ENCODE measurements around the gene BAZ1B.
"Not testable (repeated sequence)": the region's sequence is repeated elsewhere in the genome, so short reads cannot be mapped to it uniquely, and the experiment has no call there.

BAZ1B gene

GRCh38 chr7:73541722-73542121, 19.6 kb upstream of the BAZ1B start:
- no peak for DNase-seq

DNA sequence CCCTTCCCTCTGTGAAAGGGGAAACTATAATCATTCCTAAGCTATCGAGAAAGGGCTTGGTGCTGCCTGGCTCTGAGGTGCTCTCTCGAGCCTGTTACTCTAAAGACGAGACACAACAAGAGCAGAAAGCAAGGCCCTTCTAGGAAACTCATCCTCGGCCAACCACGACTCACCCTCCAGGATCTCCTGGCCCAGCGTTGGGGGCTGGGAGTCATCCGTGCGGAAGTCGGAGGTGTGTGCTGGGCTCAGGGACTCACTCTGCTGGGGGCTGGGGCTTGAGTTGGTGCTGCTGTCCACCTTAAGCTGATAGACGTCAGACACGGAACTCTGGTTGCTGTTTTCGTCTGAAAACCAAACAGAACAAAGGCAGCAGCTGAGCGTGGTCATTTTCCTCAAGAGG, 17.6 kb upstream of the BAZ1B start:
- no peak for DNase-seq

- not testable (repeated sequence) for DNase-seq
Observed at GRCh38 chr7:73538510-73538909, 16.4 kb upstream of the BAZ1B start.

GRCh38 chr7:73537051-73537450, 15.0 kb upstream of the BAZ1B start:
- DNase-seq, result no peak

- DNase-seq, result no peak
Observed at GRCh38 chr7:73536479-73536878, 14.4 kb upstream of the BAZ1B start.

- not testable (repeated sequence) for DNase-seq
Observed at GRCh38 chr7:73535918-73536317, 13.8 kb upstream of the BAZ1B start.

- no peak for DNase-seq
Observed at GRCh38 chr7:73533742-73534141, 11.6 kb upstream of the BAZ1B start.

GRCh38 chr7:73532224-73532623, 10.1 kb upstream of the BAZ1B start:
- DNase-seq, result no peak

DNA sequence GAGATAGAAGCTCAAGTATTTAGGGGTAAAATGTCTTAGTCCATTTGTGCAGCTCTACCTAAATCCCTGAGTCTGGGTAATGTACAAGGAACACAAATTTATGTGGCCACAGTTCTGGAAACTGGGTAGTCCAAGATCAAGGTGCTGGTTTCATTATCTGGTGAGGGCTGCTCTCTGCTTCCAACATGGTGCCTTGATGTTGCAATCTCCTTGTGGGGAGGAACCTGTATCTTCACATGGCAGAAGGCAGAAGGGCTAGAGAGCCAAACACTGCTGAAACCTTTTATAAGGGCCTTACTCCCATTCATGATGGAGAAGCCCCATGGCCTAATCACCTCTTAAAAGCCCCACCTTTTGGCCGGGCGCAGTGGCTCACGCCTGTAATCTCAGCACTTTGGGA, 8.7 kb upstream of the BAZ1B start:
- no peak for DNase-seq

- DNase-seq, result no peak
Observed at GRCh38 chr7:73526896-73527821, 5.1 kb upstream of the BAZ1B start.

DNA sequence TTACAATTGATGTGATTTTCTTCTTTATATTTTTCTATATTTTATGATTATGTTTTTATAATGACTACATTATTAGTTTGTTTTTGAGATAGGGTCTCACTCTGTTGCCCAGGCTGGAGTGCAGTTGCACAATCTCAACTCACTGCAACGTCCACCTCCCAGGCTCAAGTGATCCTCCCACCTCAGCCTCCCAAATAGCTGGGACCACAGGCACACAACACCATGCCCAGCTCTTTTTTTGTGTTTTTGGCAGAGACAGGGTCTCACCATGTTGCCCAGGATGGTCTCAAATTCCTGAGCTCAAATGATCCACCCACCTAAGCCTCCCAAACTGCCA, 4.0 kb upstream of the BAZ1B start:
- DNase-seq, result not testable (repeated sequence)

DNA sequence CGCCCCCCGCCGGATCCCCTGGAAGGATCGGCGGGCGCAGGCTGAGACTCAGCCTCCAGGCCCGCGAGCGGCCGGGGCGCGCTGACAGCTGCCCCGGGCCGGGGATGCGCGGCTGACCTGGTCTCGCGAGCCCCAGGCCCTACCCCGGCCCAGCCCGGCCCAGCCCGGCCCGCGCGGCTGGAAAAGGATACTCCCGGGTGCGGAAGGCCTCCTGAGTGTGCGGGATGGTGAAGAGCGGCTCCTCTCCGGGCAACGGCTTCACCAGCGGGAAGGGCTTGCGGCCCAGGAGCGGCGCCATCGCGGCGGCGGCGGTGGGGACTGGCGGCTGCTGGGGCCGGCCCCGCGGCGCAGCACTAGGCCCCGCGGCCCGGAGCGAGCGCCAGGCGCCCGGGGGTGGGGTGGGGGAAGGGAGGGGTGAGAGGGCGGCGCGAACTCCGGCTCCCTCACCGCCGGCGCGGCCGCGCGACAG, 423 bp downstream of the BAZ1B start:
- DNase-seq, result no peak

GRCh38 chr7:73520673-73521635, 1.1 kb downstream of the BAZ1B start:
- no peak for DNase-seq

DNA sequence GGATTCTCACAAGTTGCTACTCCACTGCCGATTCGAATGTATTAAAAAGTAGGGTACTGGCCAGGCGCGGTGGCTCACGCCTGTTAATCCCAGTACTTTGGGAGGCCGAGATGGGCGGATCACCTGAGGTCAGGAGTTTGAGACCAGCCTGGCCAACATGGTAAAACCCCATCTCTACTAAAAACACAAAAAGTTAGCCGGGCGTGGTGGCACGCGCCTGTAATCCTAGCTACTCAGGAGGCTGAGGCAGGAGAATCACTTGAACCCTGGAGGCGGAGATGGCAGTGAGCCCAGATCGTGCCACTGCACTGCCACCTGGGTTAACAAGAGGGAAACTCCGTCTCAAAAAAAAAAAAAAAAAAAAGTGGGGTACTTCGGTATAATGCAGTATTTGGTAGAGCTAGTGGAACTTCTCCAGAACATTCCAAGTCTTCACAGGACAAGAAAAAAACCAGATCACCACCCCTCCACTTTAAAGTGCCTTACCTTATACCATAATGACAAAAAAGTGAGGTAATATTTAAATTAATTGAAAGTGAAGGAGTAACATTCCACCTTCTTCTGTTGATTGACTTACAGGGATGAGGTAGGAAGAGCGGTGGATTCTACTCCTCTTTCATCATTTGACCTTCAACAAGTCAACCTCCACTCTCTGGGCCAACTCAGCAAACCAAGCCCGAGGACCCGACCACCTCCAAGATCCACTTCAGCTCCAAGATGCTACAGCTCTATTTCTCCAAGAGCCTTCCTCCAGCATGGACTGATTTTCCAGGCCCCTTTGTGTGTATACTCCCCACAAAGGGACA, 2.0 kb downstream of the BAZ1B start:
- no peak for DNase-seq

DNA sequence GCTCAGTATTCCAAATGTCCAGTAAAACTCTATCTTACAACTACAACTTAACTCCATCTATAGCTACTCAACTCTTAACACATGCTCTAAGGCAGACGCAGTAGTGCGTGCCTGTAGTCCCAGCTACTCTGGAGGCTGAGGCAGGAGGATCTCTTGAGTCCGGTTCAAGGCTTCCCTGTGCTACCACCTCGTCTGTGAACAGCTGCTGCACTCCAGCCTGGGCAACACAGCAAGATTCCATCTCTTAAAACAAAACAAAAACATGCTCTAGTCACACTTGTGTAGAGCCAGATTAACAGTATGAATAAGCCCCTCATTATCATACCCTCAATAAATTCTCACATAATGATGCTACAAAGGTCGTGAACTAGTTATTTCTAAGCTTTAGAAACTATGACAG, 3.6 kb downstream of the BAZ1B start:
- no peak for DNase-seq

GRCh38 chr7:73517241-73517995, 4.7 kb downstream of the BAZ1B start:
- no peak for DNase-seq

- no peak for DNase-seq
Observed at GRCh38 chr7:73515178-73515577, 6.9 kb downstream of the BAZ1B start.

DNA sequence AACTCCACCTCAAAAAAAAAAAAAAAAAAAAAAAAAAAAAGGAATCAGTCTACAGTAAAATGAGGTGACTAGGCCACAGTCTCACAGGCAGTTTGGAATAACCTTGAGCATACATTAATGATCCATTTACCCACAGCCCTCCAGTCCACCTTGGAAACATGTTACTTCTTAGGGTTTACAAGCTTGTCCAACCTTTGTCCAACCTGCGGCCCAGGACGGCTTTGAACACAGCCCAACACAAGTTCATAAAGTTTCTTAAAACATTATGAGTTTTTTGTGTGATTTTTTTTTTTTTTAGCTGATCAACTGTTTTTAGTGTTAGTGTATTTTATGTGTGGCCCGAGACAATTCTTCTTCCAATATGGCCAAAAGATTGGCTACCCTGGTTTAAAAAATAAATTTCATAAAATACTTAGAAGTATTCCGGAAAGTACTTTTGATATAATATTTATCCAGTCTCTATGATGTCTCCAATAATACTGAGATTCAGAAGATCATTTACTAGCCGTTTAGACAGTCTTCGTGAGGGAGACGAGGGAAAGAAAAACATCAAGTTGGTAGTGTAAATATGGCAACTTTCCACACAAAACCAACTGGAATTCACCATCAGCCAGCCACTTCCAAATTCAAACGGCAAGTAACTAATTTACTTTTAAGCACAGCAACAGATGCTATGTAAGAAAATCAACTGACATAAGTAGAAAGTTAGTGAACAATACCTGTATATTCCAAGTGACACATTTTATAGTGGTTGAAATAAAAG, 9.9 kb downstream of the BAZ1B start:
- no peak for DNase-seq

DNA sequence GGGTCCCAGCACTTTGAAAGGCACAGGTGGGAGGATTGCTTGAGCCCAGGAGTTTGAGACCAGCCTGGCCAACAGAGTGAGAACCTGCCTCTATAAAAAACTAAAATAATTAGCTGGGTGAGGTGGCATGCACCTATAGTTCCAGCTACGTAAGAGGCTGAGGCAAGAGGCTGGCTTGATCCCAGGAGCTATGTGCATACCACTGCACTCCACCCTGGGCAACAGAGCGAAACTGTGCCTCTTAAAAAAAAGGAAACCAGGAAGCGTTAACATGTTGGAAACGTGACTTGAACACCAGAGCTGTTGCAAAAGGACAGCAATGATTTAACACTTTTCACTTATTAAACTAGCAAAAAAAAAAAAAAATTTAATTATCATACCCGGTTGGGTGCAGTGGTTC, 12.6 kb downstream of the BAZ1B start:
- DNase-seq, result no peak

DNA sequence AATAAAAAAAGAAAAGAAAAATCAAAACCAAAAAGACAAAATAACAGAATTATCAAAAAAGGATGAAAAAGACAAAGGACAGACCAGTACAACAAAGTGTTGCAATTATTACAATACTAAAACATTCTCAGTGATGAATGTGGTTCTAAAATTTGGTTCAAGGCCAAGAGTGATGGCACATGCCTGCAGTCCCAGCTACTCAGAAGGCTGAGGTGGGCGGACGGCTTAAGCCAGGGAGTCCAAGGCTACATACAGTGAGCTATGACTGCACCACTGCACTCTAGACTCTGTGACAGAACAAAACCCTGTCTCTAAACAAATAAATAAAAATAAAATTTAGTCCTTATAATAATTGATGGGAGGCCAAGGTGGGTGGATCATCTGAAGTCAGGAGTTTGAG, 14.5 kb downstream of the BAZ1B start:
- DNase-seq, result no peak

- DNase-seq, result no peak
Observed at GRCh38 chr7:73504920-73505319, 17.2 kb downstream of the BAZ1B start.
